Ovary (tissue), 9 donors: ENCODE measurements around the gene SPTLC1. TPM values are rescaled to one million over a fixed set of nuclear protein-coding genes. Genes with fewer than 3 reads are reported as not detected.
A peak's percentile ranks its signal among the peaks of the same experiment; 100 is the strongest.

ENCODE experiments used
- DNase-seq, 5 donors: peaks; one replicate each; pipeline ENCODE4 v3.0.0-alpha.2; 2019 to 2020
- H3K27ac ChIP-seq, 2 donors: fragments of 200-600 bp; one replicate each; pipeline versions ENCODE4 v1.5.1 to v1.8.0; 2019 to 2022
- H3K27me3 ChIP-seq: fragments of 200-600 bp; one replicate; pipeline ENCODE4 v1.8.0; 2022
- H3K36me3 ChIP-seq: fragments of 200-600 bp; sonication (generic); one replicate; pipeline ENCODE4 v1.5.1; 2019
- H3K4me1 ChIP-seq: one replicate; pipeline ENCODE4 v1.8.1; 2013; ENCODE audit warnings: mild to moderate bottlenecking, moderate library complexity; ENCODE audit not compliant: insufficient read depth
- H3K4me3 ChIP-seq: fragments of 200-600 bp; sonication (generic); one replicate; pipeline ENCODE4 v1.5.1; 2017
- H3K9me3 ChIP-seq, 2 donors: fragments of 200-600 bp in 1 of 2; sonication (generic) in 1 of 2; one replicate each; pipeline versions ENCODE4 v1.5.1 to v1.8.1; 2013 to 2019; ENCODE audit warnings: mild to moderate bottlenecking in 1 of 2, moderate library complexity in 1 of 2
- EP300 ChIP-seq: sonication (generic); formaldehyde crosslinking; IDR thresholded peaks from one replicate; pipeline ENCODE4 v1.6.1; 2017; ENCODE audit warnings: antibody characterized with exemption
- POLR2A ChIP-seq: fragments of 450-650 bp; IDR thresholded peaks from one replicate; pipeline ENCODE4 v1.6.1; 2017; ENCODE audit warnings: antibody characterized with exemption, mild to moderate bottlenecking, moderate library complexity
- WGBS, 3 donors: extraction: QIAGEN DNeasy Blood & Tissue Kit in 1 of 3; methylation state at CpG; one replicate each; pipeline versions ENCODE4 v1.1.5 to v1.1.7; 2013 to 2017; 5-methylcytosine and 5-hydroxymethylcytosine counted together
- intact Hi-C, 4 donors: fragments of 100-400 bp; cut with DNase I; formaldehyde crosslinking; loops; one replicate each; pipeline versions ENCODE4 v1.11.0 to v1.15.1; 2022 to 2023
- polyA plus RNA-seq, 2 donors: library from polyadenylated mRNA; stranded (reverse); fragments of 200-250 nt in 1 of 2; fragments of 350-450 nt in 1 of 2; fragmentation: Illumina TruSeq in 1 of 2; extraction: RNeasy Lipid Tissue Mini Kit (QIAGEN cat#74804) in 1 of 2; gene quantifications; one replicate each; pipeline ENCODE4 v1.2.3, GENCODE V29; 2013 to 2014
- total RNA-seq, 7 donors: library from RNA; depleted of rRNA in 2 of 7; stranded (reverse); fragments of >200 nt in 2 of 7; fragmentation: NEBNext Ultra II Directional in 3 of 7; extraction: Animal tissue kit (Norgen Biotek cat#: 25700) in 3 of 7; gene quantifications; one replicate each; pipeline versions ENCODE4 v1.1.0 to v1.2.4, GENCODE V29; 2016 to 2023
- TF ChIP-seq, protein P1 (sequence below), 3 donors: fragments of 450-650 bp in 2 of 3; fragments of 200-600 bp in 1 of 3; IDR thresholded peaks; one replicate each; pipeline versions ENCODE4 v1.5.1 to v1.8.0; 2016 to 2022; ENCODE audit warnings: antibody characterized with exemption in 3 of 3, mild to moderate bottlenecking in 1 of 3
- donor health status: DM: no; HTN: no; CAD: no; lungs with moderate emphysema.
- donor health status: DM: no; HTN: no; CAD: no.
- donor health status: Bipolar disorder and iron deficiency.
- donor health status: DM: yes; HTN: yes; CAD: no.
- donor health status: DM: no; HTN: no; CAD: no.
- donor health status: DM: yes; HTN: yes; CAD: no.

SPTLC1 gene
- total and polyA plus RNA-seq, 9 donors: 54.3 to 80.2 (median 72.0) TPM

GRCh38 chr9:92042260-92042659 lies 73.0 kb downstream of the SPTLC1 start:
- intact Hi-C loops: no loop called here
- Histone ChIP-seq H3K4me3 (no peak overlapping the region), H3K4me1 (peaks cover 15% of the 10 kb centered on the region), H3K27ac (no peak overlapping the region), H3K9me3 (peaks cover 0 to 3% of the 10 kb centered on the region in 2 donors), H3K27me3 (no peaks in the 10 kb centered on the region), H3K36me3 (no peaks in the 10 kb centered on the region)
- no peak for DNase-seq
- 93 to 100% (median 98%) methylated on average over 1 of the region's 1 CpG for WGBS, 3 donors
- TF ChIP-seq EP300 (no peak), POLR2A (no peak)
- TF ChIP-seq, protein P1, sequence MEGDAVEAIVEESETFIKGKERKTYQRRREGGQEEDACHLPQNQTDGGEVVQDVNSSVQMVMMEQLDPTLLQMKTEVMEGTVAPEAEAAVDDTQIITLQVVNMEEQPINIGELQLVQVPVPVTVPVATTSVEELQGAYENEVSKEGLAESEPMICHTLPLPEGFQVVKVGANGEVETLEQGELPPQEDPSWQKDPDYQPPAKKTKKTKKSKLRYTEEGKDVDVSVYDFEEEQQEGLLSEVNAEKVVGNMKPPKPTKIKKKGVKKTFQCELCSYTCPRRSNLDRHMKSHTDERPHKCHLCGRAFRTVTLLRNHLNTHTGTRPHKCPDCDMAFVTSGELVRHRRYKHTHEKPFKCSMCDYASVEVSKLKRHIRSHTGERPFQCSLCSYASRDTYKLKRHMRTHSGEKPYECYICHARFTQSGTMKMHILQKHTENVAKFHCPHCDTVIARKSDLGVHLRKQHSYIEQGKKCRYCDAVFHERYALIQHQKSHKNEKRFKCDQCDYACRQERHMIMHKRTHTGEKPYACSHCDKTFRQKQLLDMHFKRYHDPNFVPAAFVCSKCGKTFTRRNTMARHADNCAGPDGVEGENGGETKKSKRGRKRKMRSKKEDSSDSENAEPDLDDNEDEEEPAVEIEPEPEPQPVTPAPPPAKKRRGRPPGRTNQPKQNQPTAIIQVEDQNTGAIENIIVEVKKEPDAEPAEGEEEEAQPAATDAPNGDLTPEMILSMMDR (IDR thresholded peaks at IDR 0.05): no peak

- intact Hi-C loops: no loop called here
- H3K36me3 ChIP-seq: no peaks in the 10 kb centered on the region
- DNase-seq: no peak
- peak overlapping the region in 1 of 2 donors; percentile 75 for H3K27ac ChIP-seq
- peaks cover 15% of the 10 kb centered on the region for H3K4me1 ChIP-seq
- no peak overlapping the region for H3K4me3 ChIP-seq
- H3K9me3 ChIP-seq: peaks cover 0 to under 1% of the 10 kb centered on the region in 2 donors
- H3K27me3 ChIP-seq: no peaks in the 10 kb centered on the region
- 42 to 72% (median 55%) methylated on average over 2 of the region's 2 CpGs for WGBS, 3 donors
- TF ChIP-seq EP300 (no peak), POLR2A (no peak)
- TF ChIP-seq, protein P1 (IDR thresholded peaks at IDR 0.05): no peak
Measured at GRCh38 chr9:92036756-92037155, 78.5 kb downstream of the SPTLC1 start.

GRCh38 chr9:92036411-92036746 lies 78.8 kb downstream of the SPTLC1 start:
- Histone ChIP-seq H3K27me3 (no peaks in the 10 kb centered on the region), H3K36me3 (no peaks in the 10 kb centered on the region), H3K9me3 (no peaks in the 10 kb centered on the region), H3K4me3 (no peak overlapping the region), H3K4me1 (peaks cover 15% of the 10 kb centered on the region), H3K27ac (peak overlapping the region in 1 of 2 donors; percentile 75)
- TF ChIP-seq EP300 (no peak), POLR2A (no peak)
- TF ChIP-seq, protein P1 (IDR thresholded peaks at IDR 0.05): no peak
- DNase-seq: peak in 1 of 5 donors; percentile 20
- WGBS, 3 donors: 74 to 86% (median 77%) methylated on average over 5 of the region's 5 CpGs
- intact Hi-C loops: no loop called here

- Histone ChIP-seq H3K9me3 (no peaks in the 10 kb centered on the region), H3K27ac (peak overlapping the region in 1 of 2 donors; percentile 75), H3K36me3 (no peaks in the 10 kb centered on the region), H3K27me3 (no peaks in the 10 kb centered on the region), H3K4me1 (peaks cover 15% of the 10 kb centered on the region), H3K4me3 (no peak overlapping the region)
- 13 to 30% (median 15%) methylated on average over 12 of the region's 12 CpGs for WGBS, 3 donors
- intact Hi-C loops: no loop called here
- peak; percentile 46 to 65 (median 49) for DNase-seq
- TF ChIP-seq EP300: no peak
Measured at GRCh38 chr9:92035687-92036410, 79.4 kb downstream of the SPTLC1 start.

DNA sequence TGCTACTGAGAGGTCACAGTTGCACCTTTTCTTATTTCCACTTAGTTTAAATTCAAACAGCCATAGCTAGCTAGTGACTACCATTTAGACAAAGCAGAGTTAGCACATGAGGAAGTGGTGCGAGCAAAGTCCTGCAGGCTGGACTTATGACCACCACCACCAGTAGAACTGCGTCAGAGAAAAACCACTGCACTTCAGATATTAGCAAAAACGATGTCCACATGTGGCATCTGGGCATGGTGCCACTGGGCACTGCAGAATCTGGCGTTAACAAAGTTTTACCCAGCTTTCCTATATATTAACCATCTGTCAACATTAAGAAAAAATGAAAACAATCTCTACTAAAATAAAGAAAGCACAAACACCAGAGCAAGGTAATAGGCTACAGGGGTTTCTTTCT lies 80.1 kb downstream of the SPTLC1 start:
- TF ChIP-seq EP300 (no peak), POLR2A (no peak)
- TF ChIP-seq, protein P1 (IDR thresholded peaks at IDR 0.05): no peak
- peak overlapping the region in 1 of 2 donors; percentile 75 for H3K27ac ChIP-seq
- 18 to 51% (median 45%) methylated on average over 4 of the region's 4 CpGs for WGBS, 3 donors
- DNase-seq: peak in 2 of 5 donors; percentile 39 to 50
- no peaks in the 10 kb centered on the region for H3K9me3 ChIP-seq
- H3K27me3 ChIP-seq: no peaks in the 10 kb centered on the region
- peaks cover 15% of the 10 kb centered on the region for H3K4me1 ChIP-seq
- no peaks in the 10 kb centered on the region for H3K36me3 ChIP-seq
- intact Hi-C loops: no loop called here
- H3K4me3 ChIP-seq: no peak overlapping the region
